Loucy (cell line): ENCODE measurements around the gene NSF.

Experiments used
- H2AFZ ChIP-seq: fragments of 200-600 bp; sonication (generic); 2 replicates; pipeline ENCODE4 v1.6.0; 2016; ENCODE audit warnings: antibody characterized with exemption, mild to moderate bottlenecking, low read length, moderate library complexity
- H3F3A ChIP-seq: fragments of 200-600 bp; 2 replicates; pipeline ENCODE4 v1.6.0; 2016; ENCODE audit warnings: antibody characterized with exemption, low read depth, mild to moderate bottlenecking
- H3K27me3 ChIP-seq: fragments of 200-600 bp; sonication (generic); 2 replicates; pipeline ENCODE4 v1.6.1; 2014; ENCODE audit warnings: low read length, mild to moderate bottlenecking; ENCODE audit not compliant: insufficient read depth, poor library complexity, severe bottlenecking
- H3K36me3 ChIP-seq: fragments of 200-600 bp; sonication (generic); 2 replicates; pipeline ENCODE4 v1.6.1; 2016; ENCODE audit warnings: low read length; ENCODE audit not compliant: insufficient read depth
- H3K4me1 ChIP-seq: fragments of 200-600 bp; sonication (generic); 2 replicates; pipeline ENCODE4 v1.5.1; 2014; ENCODE audit warnings: low read length, mild to moderate bottlenecking; ENCODE audit not compliant: insufficient read depth, poor library complexity, severe bottlenecking
- H3K4me2 ChIP-seq: fragments of 200-600 bp; sonication (generic); 2 replicates; pipeline ENCODE4 v1.6.0; 2014; ENCODE audit warnings: antibody characterized with exemption, low read length, low read depth, mild to moderate bottlenecking; ENCODE audit not compliant: poor library complexity, severe bottlenecking
- H3K4me3 ChIP-seq: fragments of 200-600 bp; sonication (generic); 2 replicates; pipeline ENCODE4 v1.5.1; 2014; ENCODE audit warnings: low read length, mild to moderate bottlenecking, mixed read lengths; ENCODE audit not compliant: poor library complexity, severe bottlenecking
- H3K79me2 ChIP-seq: fragments of 200-600 bp; sonication (generic); 2 replicates; pipeline ENCODE4 v1.6.1; 2014; ENCODE audit warnings: low read length; ENCODE audit not compliant: insufficient read depth
- H3K9ac ChIP-seq: fragments of 200-600 bp; sonication (generic); 2 replicates; pipeline ENCODE4 v1.6.0; 2014; ENCODE audit warnings: mild to moderate bottlenecking, low read depth, low read length, moderate library complexity; ENCODE audit not compliant: poor library complexity, severe bottlenecking
- H3K9me2 ChIP-seq: fragments of 200-600 bp; sonication (generic); replicated peaks from 2 replicates; pipeline ENCODE4 v1.6.1; 2016; ENCODE audit warnings: low read depth, low read length, mixed read lengths
- H3K9me3 ChIP-seq: fragments of 200-600 bp; sonication (generic); 2 replicates; pipeline ENCODE4 v1.6.1; 2014; ENCODE audit warnings: mild to moderate bottlenecking, antibody characterized with exemption, low read length, low read depth; ENCODE audit not compliant: insufficient read depth
- H4K20me1 ChIP-seq: fragments of 200-600 bp; sonication (generic); 2 replicates; pipeline ENCODE4 v1.6.0; 2014; ENCODE audit warnings: antibody characterized with exemption, low read length, mild to moderate bottlenecking; ENCODE audit not compliant: insufficient read depth, poor library complexity, severe bottlenecking
- EZH2phosphoT487 ChIP-seq: fragments of 200-600 bp; IDR thresholded peaks from 2 replicates; pipeline ENCODE4 v1.6.1; 2018; ENCODE audit warnings: antibody characterized with exemption, mild to moderate bottlenecking, moderate library complexity, borderline replicate concordance
- TF ChIP-seq, protein P1 (sequence below): fragments of 200-600 bp; sonication (generic); conservative IDR thresholded peaks from 2 replicates; pipeline ENCODE4 v1.5.1; 2014; ENCODE audit warnings: mild to moderate bottlenecking, antibody characterized with exemption, low read length

Gene NSF

DNA sequence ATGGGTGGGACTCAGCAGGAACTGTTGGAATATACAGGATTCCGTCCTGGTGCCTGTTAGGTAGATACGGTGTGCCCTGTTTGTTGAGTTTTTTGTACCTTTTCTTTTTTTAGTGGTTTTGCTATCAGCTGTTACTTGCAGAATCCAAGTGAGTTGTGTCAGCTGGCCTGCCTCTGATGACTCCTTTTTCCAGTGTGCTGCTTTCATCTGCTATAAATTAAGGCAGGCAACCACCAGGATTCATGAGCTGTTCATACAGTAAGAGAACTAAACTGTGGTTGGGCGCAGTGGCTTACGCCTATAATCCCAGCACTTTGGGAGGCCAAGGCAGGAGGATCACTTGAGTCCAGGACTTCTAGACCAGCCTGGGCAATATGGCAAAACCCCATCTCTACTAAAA lies 148.1 kb downstream of the NSF start:
- H3F3A ChIP-seq, result no peaks in the 10 kb centered on the region
- H3K4me3 ChIP-seq, result no peak overlapping the region
- H3K9me3 ChIP-seq, result no peaks in the 10 kb centered on the region
- no peak overlapping the region for H3K9ac ChIP-seq
- H3K9me2 ChIP-seq, result no peaks in the 10 kb centered on the region
- H2AFZ ChIP-seq, result no peak overlapping the region
- H3K79me2 ChIP-seq, result no peaks in the 10 kb centered on the region
- peaks cover 17% of the 10 kb centered on the region for H3K4me1 ChIP-seq
- no peaks in the 10 kb centered on the region for H3K36me3 ChIP-seq
- H4K20me1 ChIP-seq, result no peaks in the 10 kb centered on the region
- no peaks in the 10 kb centered on the region for H3K27me3 ChIP-seq
- no peak overlapping the region for H3K4me2 ChIP-seq
- TF ChIP-seq, protein P1, sequence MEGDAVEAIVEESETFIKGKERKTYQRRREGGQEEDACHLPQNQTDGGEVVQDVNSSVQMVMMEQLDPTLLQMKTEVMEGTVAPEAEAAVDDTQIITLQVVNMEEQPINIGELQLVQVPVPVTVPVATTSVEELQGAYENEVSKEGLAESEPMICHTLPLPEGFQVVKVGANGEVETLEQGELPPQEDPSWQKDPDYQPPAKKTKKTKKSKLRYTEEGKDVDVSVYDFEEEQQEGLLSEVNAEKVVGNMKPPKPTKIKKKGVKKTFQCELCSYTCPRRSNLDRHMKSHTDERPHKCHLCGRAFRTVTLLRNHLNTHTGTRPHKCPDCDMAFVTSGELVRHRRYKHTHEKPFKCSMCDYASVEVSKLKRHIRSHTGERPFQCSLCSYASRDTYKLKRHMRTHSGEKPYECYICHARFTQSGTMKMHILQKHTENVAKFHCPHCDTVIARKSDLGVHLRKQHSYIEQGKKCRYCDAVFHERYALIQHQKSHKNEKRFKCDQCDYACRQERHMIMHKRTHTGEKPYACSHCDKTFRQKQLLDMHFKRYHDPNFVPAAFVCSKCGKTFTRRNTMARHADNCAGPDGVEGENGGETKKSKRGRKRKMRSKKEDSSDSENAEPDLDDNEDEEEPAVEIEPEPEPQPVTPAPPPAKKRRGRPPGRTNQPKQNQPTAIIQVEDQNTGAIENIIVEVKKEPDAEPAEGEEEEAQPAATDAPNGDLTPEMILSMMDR, result no peak
- no peak for TF ChIP-seq EZH2phosphoT487

GRCh38 chr17:46739982-46740381 lies 149.5 kb downstream of the NSF start:
- H3K4me2 ChIP-seq, result no peak overlapping the region

GRCh38 chr17:46741122-46741730 lies 150.8 kb downstream of the NSF start:
- Histone ChIP-seq H3K36me3 (no peaks in the 10 kb centered on the region), H3K9me2 (no peaks in the 10 kb centered on the region), H3K9ac (no peak overlapping the region), H3K27me3 (no peaks in the 10 kb centered on the region), H3K4me2 (no peak overlapping the region), H3K9me3 (no peaks in the 10 kb centered on the region), H3K4me3 (no peak overlapping the region), H3K79me2 (no peaks in the 10 kb centered on the region), H3K4me1 (peaks cover 13% of the 10 kb centered on the region), H4K20me1 (no peaks in the 10 kb centered on the region), H3F3A (no peaks in the 10 kb centered on the region), H2AFZ (no peak overlapping the region)
- TF ChIP-seq, protein P1, result no peak
- TF ChIP-seq EZH2phosphoT487, result no peak

More at GRCh38 chr17:46739982-46740381, 149.5 kb downstream of the NSF start:
- Histone ChIP-seq H2AFZ (no peak overlapping the region), H3F3A (no peaks in the 10 kb centered on the region), H4K20me1 (no peaks in the 10 kb centered on the region), H3K9me2 (no peaks in the 10 kb centered on the region), H3K4me1 (peaks cover 17% of the 10 kb centered on the region), H3K27me3 (no peaks in the 10 kb centered on the region), H3K9ac (no peak overlapping the region), H3K9me3 (no peaks in the 10 kb centered on the region), H3K79me2 (no peaks in the 10 kb centered on the region), H3K4me3 (no peak overlapping the region), H3K36me3 (no peaks in the 10 kb centered on the region)
- TF ChIP-seq, protein P1, result no peak
- no peak for TF ChIP-seq EZH2phosphoT487
